Inflammatory macrophage (primary cell): Measurements from ENCODE around the gene IFITM1.
"Not testable (repeated sequence)": the region's sequence is repeated elsewhere in the genome, so short reads cannot be mapped to it uniquely, and the experiment has no call there.

ENCODE experiments used
- DNase-seq, 2 donors: peaks; one replicate each; pipeline ENCODE4 v3.0.0-alpha.2; 2020 to 2022

Gene IFITM1

GRCh38 chr11:309979-310572 is 3.8 kb upstream of the IFITM1 start:
- DNase-seq: not testable (repeated sequence)

GRCh38 chr11:311013-311748 is 2.7 kb upstream of the IFITM1 start:
- DNase-seq: not testable (repeated sequence)

- DNase-seq: no peak
These were observed 1.6 kb upstream of the IFITM1 start for GRCh38 chr11:312092-312816.

GRCh38 chr11:313304-313786 is 495 bp upstream of the IFITM1 start:
- DNase-seq: no peak

GRCh38 chr11:314554-314875 is 675 bp downstream of the IFITM1 start:
- DNase-seq: not testable (repeated sequence)

GRCh38 chr11:315051-315481 is 1.2 kb downstream of the IFITM1 start:
- no peak for DNase-seq

- no peak for DNase-seq
These were observed 1.7 kb downstream of the IFITM1 start for GRCh38 chr11:315516-315994.

- DNase-seq: no peak
These were observed 2.3 kb downstream of the IFITM1 start for GRCh38 chr11:316031-316701.

GRCh38 chr11:316891-317301 is 3.1 kb downstream of the IFITM1 start:
- no peak for DNase-seq

- DNase-seq: not testable (repeated sequence)
These were observed 4.0 kb downstream of the IFITM1 start for GRCh38 chr11:317668-318404.

GRCh38 chr11:318405-319120 is 4.7 kb downstream of the IFITM1 start:
- not testable (repeated sequence) for DNase-seq

GRCh38 chr11:319121-319887 is 5.5 kb downstream of the IFITM1 start:
- not testable (repeated sequence) for DNase-seq

- not testable (repeated sequence) for DNase-seq
These were observed 6.0 kb downstream of the IFITM1 start for GRCh38 chr11:319888-320273.

GRCh38 chr11:324156-324555 is 10.3 kb downstream of the IFITM1 start:
- DNase-seq: no peak

GRCh38 chr11:324593-325517 is 11.0 kb downstream of the IFITM1 start:
- not testable (repeated sequence) for DNase-seq

- no peak for DNase-seq
These were observed 12.2 kb downstream of the IFITM1 start for GRCh38 chr11:325796-326591.

- no peak for DNase-seq
These were observed 12.7 kb downstream of the IFITM1 start for GRCh38 chr11:326592-326841.

GRCh38 chr11:326842-327580 is 13.2 kb downstream of the IFITM1 start:
- DNase-seq: peak; percentile 49 to 66
